H1 (cell line): Measurements from ENCODE around the gene KCNMA1. TPM values are rescaled to one million over a fixed set of nuclear protein-coding genes. Genes with fewer than 3 reads are reported as not detected.

Experiments
- CHD7 ChIP-seq: fragments of 300-600 bp; sonication (generic); IDR thresholded peaks from 2 replicates; pipeline ENCODE4 v1.7.1; 2012; ENCODE audit warnings: low read length, moderate library complexity, mild to moderate bottlenecking, inconsistent platforms; ENCODE audit not compliant: insufficient replicate concordance
- polyA plus RNA-seq, 7 experiments: library from polyadenylated mRNA; depleted of rRNA in 3 of 7; stranded (reverse) in 5 of 7; unstranded in 2 of 7; fragments of >200 nt in 5 of 7; fragments of 200-250 nt in 2 of 7; gene quantifications; 1 replicate in 5 of 7; 2 replicates in 1 of 7; 4 replicates in 1 of 7; pipeline versions ENCODE4 v1.2.1 to v1.2.3, GENCODE V29; 2011 to 2013; ENCODE audit warnings: missing spikeins in 2 of 7, mixed read lengths in 2 of 7
- total RNA-seq: library from RNA; stranded (reverse); fragmentation: NEBNext Ultra II Directional; extraction: Animal tissue kit (Norgen Biotek cat#: 25700); gene quantifications from 2 replicates; pipeline ENCODE4 v1.2.1, GENCODE V29; 2021

KCNMA1 gene
- total and polyA plus RNA-seq, 2 of the 8 experiments (the other 6 are each of a cell fraction or from before 2014, with no cell fraction given): 10.2 to 11.1 TPM

GRCh38 chr10:76866841-76867586, 770.6 kb downstream of the KCNMA1 start (continued):
- TF ChIP-seq CHD7: no peak
